Liver (tissue), 9 donors: Measurements from ENCODE around the gene LYZL1. TPM values are rescaled to one million over a fixed set of nuclear protein-coding genes. Genes with fewer than 3 reads are reported as not detected.

ENCODE experiments used
- DNase-seq: peaks from one replicate; pipeline ENCODE4 v3.0.0-alpha.2; 2017; ENCODE audit warnings: low spot score
- H3K27ac ChIP-seq, 2 donors: one replicate each; pipeline ENCODE4 v1.7.0; 2013; ENCODE audit warnings: inconsistent platforms in 2 of 2, low read length in 2 of 2, control low read depth in 1 of 2, low read depth in 1 of 2, mild to moderate bottlenecking in 1 of 2
- H3K27me3 ChIP-seq, 4 donors: one replicate each; pipeline versions ENCODE4 v1.6.1 to v1.7.0; 2013; ENCODE audit warnings: low read length in 3 of 4, inconsistent platforms in 1 of 4, mild to moderate bottlenecking in 1 of 4, moderate library complexity in 1 of 4; ENCODE audit not compliant: control insufficient read depth in 4 of 4, insufficient read depth in 4 of 4
- H3K36me3 ChIP-seq, 4 donors: one replicate each; pipeline versions ENCODE4 v1.6.1 to v1.7.0; 2013; ENCODE audit warnings: low read length in 3 of 4, mild to moderate bottlenecking in 3 of 4, low read depth in 1 of 4, moderate library complexity in 1 of 4; ENCODE audit not compliant: control insufficient read depth in 4 of 4, insufficient read depth in 3 of 4
- H3K4me1 ChIP-seq, 4 donors: one replicate each; pipeline versions ENCODE4 v1.6.1 to v1.7.0; 2013; ENCODE audit warnings: low read length in 3 of 4, mild to moderate bottlenecking in 3 of 4, moderate library complexity in 1 of 4; ENCODE audit not compliant: control insufficient read depth in 4 of 4, insufficient read depth in 4 of 4
- H3K4me3 ChIP-seq, 3 donors: one replicate each; pipeline versions ENCODE4 v1.6.1 to v1.7.0; 2013; ENCODE audit warnings: low read length in 3 of 3, control low read depth in 1 of 3, low read depth in 1 of 3, mild to moderate bottlenecking in 1 of 3
- H3K9ac ChIP-seq, 2 donors: one replicate each; pipeline ENCODE4 v1.7.0; 2013; ENCODE audit warnings: low read length in 2 of 2, mild to moderate bottlenecking in 2 of 2, moderate library complexity in 2 of 2, control low read depth in 1 of 2, low read depth in 1 of 2
- H3K9me3 ChIP-seq, 4 donors: one replicate each; pipeline versions ENCODE4 v1.6.1 to v1.7.0; 2013; ENCODE audit warnings: low read length in 3 of 4; ENCODE audit not compliant: control insufficient read depth in 4 of 4
- ATF3 ChIP-seq: IDR thresholded peaks from 2 replicates; pipeline ENCODE4 v1.6.1; 2016; ENCODE audit warnings: antibody characterized with exemption
- CTCF ChIP-seq: fragments of 150-350 bp; IDR thresholded peaks from 2 replicates; pipeline ENCODE4 v1.5.1; 2017; ENCODE audit warnings: improper control_type of control experiment, low read depth, low read length; ENCODE audit not compliant: missing input control
- EGR1 ChIP-seq, 2 donors: IDR thresholded peaks; 2 replicates each; pipeline ENCODE4 v1.6.1; 2016 to 2018; ENCODE audit warnings: antibody characterized with exemption in 2 of 2, low read depth in 2 of 2
- FOXA1 ChIP-seq: IDR thresholded peaks from 2 replicates; pipeline ENCODE4 v1.6.1; 2016; ENCODE audit warnings: antibody characterized with exemption
- FOXA2 ChIP-seq: IDR thresholded peaks from 2 replicates; pipeline ENCODE4 v1.6.1; 2016; ENCODE audit warnings: antibody characterized with exemption
- GABPA ChIP-seq, 2 donors: IDR thresholded peaks in 1 of 2; conservative IDR thresholded peaks in 1 of 2; 2 replicates each; pipeline ENCODE4 v1.6.1; 2016; ENCODE audit warnings: antibody characterized with exemption in 2 of 2, mild to moderate bottlenecking in 1 of 2, moderate library complexity in 1 of 2
- HNF4A ChIP-seq, 2 donors: conservative IDR thresholded peaks; 2 replicates each; pipeline ENCODE4 v1.6.1; 2016; ENCODE audit warnings: antibody characterized with exemption in 2 of 2, mild to moderate bottlenecking in 2 of 2
- HNF4G ChIP-seq: IDR thresholded peaks from 2 replicates; pipeline ENCODE4 v1.6.1; 2016; ENCODE audit warnings: antibody characterized with exemption
- JUND ChIP-seq, 2 donors: IDR thresholded peaks; 2 replicates each; pipeline ENCODE4 v1.6.1; 2016; ENCODE audit warnings: antibody characterized with exemption in 2 of 2
- MAX ChIP-seq: IDR thresholded peaks from 2 replicates; pipeline ENCODE4 v1.6.1; 2016; ENCODE audit warnings: antibody characterized with exemption
- NR2F2 ChIP-seq: IDR thresholded peaks from 2 replicates; pipeline ENCODE4 v1.6.1; 2016; ENCODE audit warnings: antibody characterized with exemption
- REST ChIP-seq: IDR thresholded peaks from 2 replicates; pipeline ENCODE4 v1.6.1; 2016; ENCODE audit warnings: antibody characterized with exemption, mild to moderate bottlenecking
- RXRA ChIP-seq, 2 donors: IDR thresholded peaks; 2 replicates each; pipeline ENCODE4 v1.6.1; 2017 to 2018; ENCODE audit warnings: antibody characterized with exemption in 2 of 2, mild to moderate bottlenecking in 1 of 2
- TAF1 ChIP-seq: conservative IDR thresholded peaks from 2 replicates; pipeline ENCODE4 v1.6.1; 2016; ENCODE audit warnings: antibody characterized with exemption, mild to moderate bottlenecking
- YY1 ChIP-seq: IDR thresholded peaks from 2 replicates; pipeline ENCODE4 v1.6.1; 2016; ENCODE audit warnings: antibody characterized with exemption, mild to moderate bottlenecking
- ZBTB33 ChIP-seq: IDR thresholded peaks from 2 replicates; pipeline ENCODE4 v1.6.1; 2016; ENCODE audit warnings: antibody characterized with exemption
- WGBS: extraction: QIAGEN DNeasy Blood & Tissue Kit; methylation state at CpG from one replicate; pipeline ENCODE4 v1.1.7; 2013; 5-methylcytosine and 5-hydroxymethylcytosine counted together
- polyA plus RNA-seq, 2 donors: library from polyadenylated mRNA; stranded (reverse) in 1 of 2; unstranded in 1 of 2; fragments of 200-250 nt in 1 of 2; fragments of >200 nt in 1 of 2; fragmentation: Nextera tagmentation in 1 of 2; extraction: Ambion mirVana in 1 of 2; gene quantifications; one replicate each; pipeline versions ENCODE4 v1.2.1 to v1.2.3, GENCODE V29; 2013 to 2015
- total RNA-seq, 2 donors: library from RNA; depleted of rRNA; stranded (reverse); fragments of >200 nt; gene quantifications; one replicate each; pipeline ENCODE4 v1.2.3, GENCODE V29; 2014
- donor health status: healthy.
- donor health status: healthy.
- donor health status: healthy.
- donor health status: healthy.
- donor health status: healthy.

The LYZL1 gene
- total and polyA plus RNA-seq, 4 donors: not detected

- H3K27ac ChIP-seq: no peak overlapping the region
- no peak overlapping the region for H3K9ac ChIP-seq
- peaks cover 0 to 5% (median 3%) of the 10 kb centered on the region in 4 donors for H3K9me3 ChIP-seq
- H3K4me1 ChIP-seq: no peaks in the 10 kb centered on the region
- TF ChIP-seq HNF4G (no peak), RXRA (IDR thresholded peaks at IDR 0.05) (no peak), REST (no peak), HNF4A (conservative IDR thresholded peaks at IDR 0.05) (no peak), YY1 (no peak), NR2F2 (no peak), GABPA (IDR thresholded peaks at IDR 0.05 in 1 of 2, conservative IDR thresholded peaks at IDR 0.05 in 1 of 2) (no peak), FOXA1 (no peak), TAF1 (no peak), EGR1 (IDR thresholded peaks at IDR 0.05; ENCODE audit: low read depth in 2 of 2) (no peak), ZBTB33 (no peak), ATF3 (no peak), MAX (no peak), CTCF (no peak), JUND (IDR thresholded peaks at IDR 0.05) (no peak)
- WGBS: 49% methylated on average over 2 of the region's 2 CpGs
- H3K36me3 ChIP-seq: no peaks in the 10 kb centered on the region
- no peaks in the 10 kb centered on the region for H3K27me3 ChIP-seq
- H3K4me3 ChIP-seq: no peak overlapping the region
- DNase-seq: no peak
These were observed 6.9 kb downstream of the LYZL1 start for GRCh38 chr10:29295813-29296212.

GRCh38 chr10:29297678-29298077 lies 8.8 kb downstream of the LYZL1 start:
- Histone ChIP-seq H3K27ac (no peak overlapping the region), H3K36me3 (no peaks in the 10 kb centered on the region), H3K4me1 (no peaks in the 10 kb centered on the region), H3K9me3 (peaks cover 0 to 6% (median 3%) of the 10 kb centered on the region in 4 donors), H3K27me3 (no peaks in the 10 kb centered on the region), H3K4me3 (no peak overlapping the region), H3K9ac (no peak overlapping the region)
- WGBS: 52% methylated on average over 1 of the region's 1 CpG
- TF ChIP-seq MAX: no peak
- TF ChIP-seq GABPA (IDR thresholded peaks at IDR 0.05 in 1 of 2, conservative IDR thresholded peaks at IDR 0.05 in 1 of 2): no peak
- no peak for TF ChIP-seq ATF3
- TF ChIP-seq FOXA2: no peak
- TF ChIP-seq TAF1: no peak
- TF ChIP-seq HNF4A (conservative IDR thresholded peaks at IDR 0.05): no peak
- no peak for TF ChIP-seq REST
- no peak for TF ChIP-seq YY1
- no peak for DNase-seq
